Activated CD8-positive, alpha-beta memory T cell treated with anti-CD3 and anti-CD28 coated beads for 24 hours (primary cell): ENCODE data around the gene AP1S3.
"Not testable (repeated sequence)": the region's sequence is repeated elsewhere in the genome, so short reads cannot be mapped to it uniquely, and the experiment has no call there.

Experiments used
- DNase-seq: peaks from one replicate; pipeline ENCODE4 v3.0.0-alpha.2; 2020

AP1S3 gene

GRCh38 chr2:223797811-223798721, 39.3 kb downstream of the AP1S3 start:
- no peak for DNase-seq

GRCh38 chr2:223797037-223797436, 40.3 kb downstream of the AP1S3 start:
- no peak for DNase-seq

GRCh38 chr2:223789423-223789822, 48.0 kb downstream of the AP1S3 start:
- DNase-seq = no peak

GRCh38 chr2:223788826-223789225, 48.6 kb downstream of the AP1S3 start:
- DNase-seq = no peak

- not testable (repeated sequence) for DNase-seq
Measured at GRCh38 chr2:223788106-223788505, 49.3 kb downstream of the AP1S3 start.

GRCh38 chr2:223787358-223787757, 50.0 kb downstream of the AP1S3 start:
- no peak for DNase-seq

- no peak for DNase-seq
Measured at GRCh38 chr2:223786943-223787342, 50.4 kb downstream of the AP1S3 start.

- no peak for DNase-seq
Measured at GRCh38 chr2:223786236-223786635, 51.1 kb downstream of the AP1S3 start.

GRCh38 chr2:223784221-223784772, 53.1 kb downstream of the AP1S3 start:
- no peak for DNase-seq

- no peak for DNase-seq
Measured at GRCh38 chr2:223782629-223783028, 54.8 kb downstream of the AP1S3 start.

GRCh38 chr2:223781560-223781959, 55.8 kb downstream of the AP1S3 start:
- DNase-seq = no peak

GRCh38 chr2:223779877-223780276, 57.5 kb downstream of the AP1S3 start:
- DNase-seq = peak; percentile 60

- no peak for DNase-seq
Measured at GRCh38 chr2:223774193-223774592, 63.2 kb downstream of the AP1S3 start.

- DNase-seq = no peak
Measured at GRCh38 chr2:223772363-223772762, 65.0 kb downstream of the AP1S3 start.

- no peak for DNase-seq
Measured at GRCh38 chr2:223771475-223771874, 65.9 kb downstream of the AP1S3 start.

- DNase-seq = no peak
Measured at GRCh38 chr2:223768179-223768578, 69.2 kb downstream of the AP1S3 start.

- no peak for DNase-seq
Measured at GRCh38 chr2:223767341-223767740, 70.0 kb downstream of the AP1S3 start.

GRCh38 chr2:223765221-223765785, 72.1 kb downstream of the AP1S3 start:
- no peak for DNase-seq

GRCh38 chr2:223764796-223765195, 72.6 kb downstream of the AP1S3 start:
- no peak for DNase-seq

- DNase-seq = no peak
Measured at GRCh38 chr2:223762853-223763252, 74.5 kb downstream of the AP1S3 start.

- not testable (repeated sequence) for DNase-seq
Measured at GRCh38 chr2:223761746-223762145, 75.6 kb downstream of the AP1S3 start.

GRCh38 chr2:223760838-223761502, 76.4 kb downstream of the AP1S3 start:
- peak; percentile 66 for DNase-seq
